Caco-2 (cell line): ENCODE measurements around the gene KLHL17. TPM values are rescaled to one million over a fixed set of nuclear protein-coding genes. Genes with fewer than 3 reads are reported as not detected.

Experiments used
- BruUV-seq: library from RNA; stranded (reverse); fragments of 400-500 nt; replicated peaks from 2 replicates; lab custom pipeline; 2021; lab: Mats Ljungman, UMichigan
- CTCF ChIA-PET: fragments of 300-600 bp; sonication (Branson Sonifier 250); formaldehyde crosslinking; loops from one replicate; lab custom pipeline; 2022; ENCODE audit warnings: antibody characterized with exemption; lab: Charles Lee
- POLR2A ChIA-PET: fragments of 300-600 bp; sonication (Branson Sonifier 250); formaldehyde crosslinking; loops from one replicate; lab custom pipeline; 2022; ENCODE audit warnings: antibody characterized with exemption; lab: Charles Lee
- DNase-seq, 2 experiments: peaks; one replicate each; pipeline versions ENCODE4 v3.0.0 to v3.0.0-alpha.2; 2020 to 2022
- H3K27me3 ChIP-seq: replicated peaks from 2 replicates; pipeline ENCODE4 v1.6.0; 2011; ENCODE audit warnings: low read length; ENCODE audit not compliant: control insufficient read depth, insufficient read depth
- H3K36me3 ChIP-seq: 2 replicates; pipeline ENCODE4 v1.5.1; 2011; ENCODE audit warnings: low read length; ENCODE audit not compliant: control insufficient read depth, insufficient read depth
- H3K4me1 ChIP-seq: fragments of 250-450 bp; sonication (Bioruptor Pico); 2 replicates; pipeline ENCODE4 v1.5.1; 2020; ENCODE audit warnings: mild to moderate bottlenecking
- H3K4me3 ChIP-seq: 2 replicates; pipeline ENCODE4 v1.5.1; 2011; ENCODE audit warnings: low read depth, mild to moderate bottlenecking, control low read depth, low read length
- H3K9me3 ChIP-seq: fragments of 250-450 bp; sonication (Bioruptor Pico); 2 replicates; pipeline ENCODE4 v1.5.1; 2020; ENCODE audit warnings: mild to moderate bottlenecking, moderate library complexity
- H3K27ac Mint-ChIP-seq: one replicate; pipeline ENCODE4 v1.8.0; 2022; ENCODE audit warnings: mixed read lengths; ENCODE audit not compliant: unreplicated experiment
- H3K27me3 Mint-ChIP-seq: one replicate; pipeline ENCODE4 v1.8.0; 2022; ENCODE audit warnings: mixed read lengths; ENCODE audit not compliant: insufficient read depth, unreplicated experiment
- H3K36me3 Mint-ChIP-seq: one replicate; pipeline ENCODE4 v1.8.0; 2022; ENCODE audit warnings: mild to moderate bottlenecking, mixed read lengths; ENCODE audit not compliant: insufficient read depth, unreplicated experiment
- H3K4me1 Mint-ChIP-seq: one replicate; pipeline ENCODE4 v1.8.0; 2022; ENCODE audit warnings: low read depth, mixed read lengths; ENCODE audit not compliant: unreplicated experiment
- H3K4me3 Mint-ChIP-seq: one replicate; pipeline ENCODE4 v1.8.0; 2022; ENCODE audit warnings: mild to moderate bottlenecking, moderate library complexity, mixed read lengths; ENCODE audit not compliant: unreplicated experiment
- H3K9me3 Mint-ChIP-seq: one replicate; pipeline ENCODE4 v1.8.0; 2022; ENCODE audit warnings: mixed read lengths; ENCODE audit not compliant: unreplicated experiment
- intact Hi-C: fragments of 100-400 bp; cut with micrococcal nuclease; formaldehyde crosslinking; loops from one replicate; pipeline ENCODE4 v1.10.0; 2022; ENCODE audit not compliant: unreplicated experiment
- total RNA-seq: library from RNA; stranded (reverse); gene quantifications from 2 replicates; pipeline ENCODE4 v1.2.3, GENCODE V29; 2022
- TF ChIP-seq, protein P1 (sequence below), 2 experiments: fragments of 200-600 bp in 1 of 2; IDR thresholded peaks; 1 replicate in 1 of 2; 2 replicates in 1 of 2; pipeline versions ENCODE4 v1.5.1 to v1.8.0; 2011 to 2022; ENCODE audit warnings: antibody characterized with exemption in 1 of 2, control low read depth in 1 of 2, inconsistent platforms in 1 of 2, low read depth in 1 of 2, low read length in 1 of 2, mild to moderate bottlenecking in 1 of 2, moderate library complexity in 1 of 2; ENCODE audit not compliant: insufficient read depth in 1 of 2, severe bottlenecking in 1 of 2, unreplicated experiment in 1 of 2

The KLHL17 gene
- total RNA-seq, 1 experiment from 2014 or later, result 33.1 TPM

- Histone ChIP-seq H3K4me3 (no peak overlapping the region), H3K36me3 (no peaks in the 10 kb centered on the region; the same call in 1 of the 2 replicates), H3K4me1 (no peaks in the 10 kb centered on the region), H3K9me3 (no peaks in the 10 kb centered on the region), H3K27me3 (no peaks in the 10 kb centered on the region)
- Mint-ChIP-seq H3K4me1 (peaks cover 15% of the 10 kb centered on the region), H3K27ac (no peak overlapping the region), H3K36me3 (peaks cover 38% of the 10 kb centered on the region), H3K27me3 (no peaks in the 10 kb centered on the region), H3K4me3 (no peak overlapping the region), H3K9me3 (no peaks in the 10 kb centered on the region)
- TF ChIP-seq, protein P1, sequence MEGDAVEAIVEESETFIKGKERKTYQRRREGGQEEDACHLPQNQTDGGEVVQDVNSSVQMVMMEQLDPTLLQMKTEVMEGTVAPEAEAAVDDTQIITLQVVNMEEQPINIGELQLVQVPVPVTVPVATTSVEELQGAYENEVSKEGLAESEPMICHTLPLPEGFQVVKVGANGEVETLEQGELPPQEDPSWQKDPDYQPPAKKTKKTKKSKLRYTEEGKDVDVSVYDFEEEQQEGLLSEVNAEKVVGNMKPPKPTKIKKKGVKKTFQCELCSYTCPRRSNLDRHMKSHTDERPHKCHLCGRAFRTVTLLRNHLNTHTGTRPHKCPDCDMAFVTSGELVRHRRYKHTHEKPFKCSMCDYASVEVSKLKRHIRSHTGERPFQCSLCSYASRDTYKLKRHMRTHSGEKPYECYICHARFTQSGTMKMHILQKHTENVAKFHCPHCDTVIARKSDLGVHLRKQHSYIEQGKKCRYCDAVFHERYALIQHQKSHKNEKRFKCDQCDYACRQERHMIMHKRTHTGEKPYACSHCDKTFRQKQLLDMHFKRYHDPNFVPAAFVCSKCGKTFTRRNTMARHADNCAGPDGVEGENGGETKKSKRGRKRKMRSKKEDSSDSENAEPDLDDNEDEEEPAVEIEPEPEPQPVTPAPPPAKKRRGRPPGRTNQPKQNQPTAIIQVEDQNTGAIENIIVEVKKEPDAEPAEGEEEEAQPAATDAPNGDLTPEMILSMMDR (IDR thresholded peaks at IDR 0.05; ENCODE audit: insufficient read depth in 1 of 2, low read depth in 1 of 2, low read length in 1 of 2, severe bottlenecking in 1 of 2, unreplicated experiment in 1 of 2), result no peak
- POLR2A ChIA-PET, result no interaction called here
- CTCF ChIA-PET, result no interaction called here
- BruUV-seq, result no TSS peak
- intact Hi-C loops, result no loop called here
- no peak for DNase-seq
Measured at GRCh38 chr1:956636-957035, 3.7 kb upstream of the KLHL17 start.

GRCh38 chr1:958823-959730, 1.3 kb upstream of the KLHL17 start, which contains the start of gene NOC2L:
TSS of gene NOC2L (minus strand) at chr1:959256. CDS start at chr1:959240, 16 bp downstream.
- CTCF ChIA-PET, result no interaction called here
- POLR2A ChIA-PET, result interaction anchor here (0.5 kb wide), 1 partner anchor 1431 kb away, joined by 4 read pairs; no protein-coding TSS in a partner anchor
- no peaks in the 10 kb centered on the region for H3K9me3 ChIP-seq
- Mint-ChIP-seq H3K4me1 (peaks cover 15% of the 10 kb centered on the region), H3K9me3 (no peaks in the 10 kb centered on the region), H3K27me3 (no peaks in the 10 kb centered on the region), H3K36me3 (peaks cover 44% of the 10 kb centered on the region), H3K27ac (peak within 1 kb of the TSS; percentile 61), H3K4me3 (peak within 1 kb of the TSS; percentile 97)
- H3K4me3 ChIP-seq, result peak within 1 kb of the TSS; percentile 90
- TSS peak; percentile 86 for BruUV-seq
- DNase-seq, result peak; percentile 87 to 90
- no peaks in the 10 kb centered on the region; the same call in 1 of the 2 replicates for H3K36me3 ChIP-seq
- intact Hi-C loops, result no loop called here
- H3K27me3 ChIP-seq, result no peaks in the 10 kb centered on the region
- TF ChIP-seq, protein P1 (IDR thresholded peaks at IDR 0.05; ENCODE audit: insufficient read depth in 1 of 2, low read depth in 1 of 2, low read length in 1 of 2, severe bottlenecking in 1 of 2, unreplicated experiment in 1 of 2), result no peak
- H3K4me1 ChIP-seq, result no peaks in the 10 kb centered on the region

DNA sequence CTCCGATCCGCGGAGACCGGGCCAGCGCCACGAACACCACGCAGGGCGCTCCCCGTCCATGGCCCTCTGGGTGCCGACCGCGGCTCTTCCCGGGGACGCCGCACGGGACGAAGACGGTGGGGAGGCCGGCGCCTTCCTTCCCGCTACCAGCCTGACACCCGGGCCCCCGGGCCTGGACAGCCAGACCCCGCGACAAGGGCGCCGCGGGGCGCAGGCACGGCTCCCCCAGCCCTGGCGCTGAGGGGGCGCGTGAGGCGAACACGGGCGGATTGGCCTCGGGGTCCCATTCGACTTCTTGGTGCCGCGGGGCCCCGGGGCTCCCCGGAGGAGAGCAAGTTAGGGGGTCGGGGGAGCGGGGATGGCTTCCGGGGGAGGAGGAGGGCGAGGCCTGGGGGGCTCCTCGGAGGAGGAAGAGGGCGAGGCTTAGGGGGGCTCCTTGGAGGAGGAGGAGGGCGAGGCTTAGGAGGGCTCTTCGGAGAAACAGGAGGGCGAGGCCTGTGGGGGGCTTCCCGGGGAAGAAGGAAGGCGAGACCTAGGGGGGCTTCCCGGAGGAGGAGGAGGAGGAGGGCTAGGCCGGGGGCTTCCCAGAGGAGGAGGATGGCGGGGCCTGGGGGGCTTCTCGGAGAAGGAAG, 537 bp upstream of the KLHL17 start:
- ChIA-PET POLR2A (no interaction called here), CTCF (no interaction called here)
- Mint-ChIP-seq H3K36me3 (peaks cover 40% of the 10 kb centered on the region), H3K4me3 (peak overlapping the region; percentile 97), H3K27me3 (no peaks in the 10 kb centered on the region), H3K9me3 (no peaks in the 10 kb centered on the region), H3K27ac (no peak overlapping the region), H3K4me1 (peaks cover 15% of the 10 kb centered on the region)
- H3K9me3 ChIP-seq, result no peaks in the 10 kb centered on the region
- H3K27me3 ChIP-seq, result no peaks in the 10 kb centered on the region
- H3K4me1 ChIP-seq, result no peaks in the 10 kb centered on the region
- DNase-seq, result no peak
- intact Hi-C loops, result no loop called here
- no peaks in the 10 kb centered on the region; the same call in 1 of the 2 replicates for H3K36me3 ChIP-seq
- BruUV-seq, result no TSS peak
- TF ChIP-seq, protein P1 (IDR thresholded peaks at IDR 0.05; ENCODE audit: insufficient read depth in 1 of 2, low read depth in 1 of 2, low read length in 1 of 2, severe bottlenecking in 1 of 2, unreplicated experiment in 1 of 2), result no peak
- peak overlapping the region; percentile 67 for H3K4me3 ChIP-seq
